Activated effector memory CD4-positive, alpha-beta T cell treated with anti-CD3 and anti-CD28 coated beads, Interleukin-2, amount 50 U/mL, for 16 hours (primary cell): ENCODE data around the gene MED17.

Experiments
- DNase-seq: peaks from one replicate; pipeline ENCODE4 v3.0.0-alpha.2; 2020

MED17 gene

GRCh38 chr11:93849751-93850593 lies 65.9 kb downstream of the MED17 start:
- DNase-seq: no peak

DNA sequence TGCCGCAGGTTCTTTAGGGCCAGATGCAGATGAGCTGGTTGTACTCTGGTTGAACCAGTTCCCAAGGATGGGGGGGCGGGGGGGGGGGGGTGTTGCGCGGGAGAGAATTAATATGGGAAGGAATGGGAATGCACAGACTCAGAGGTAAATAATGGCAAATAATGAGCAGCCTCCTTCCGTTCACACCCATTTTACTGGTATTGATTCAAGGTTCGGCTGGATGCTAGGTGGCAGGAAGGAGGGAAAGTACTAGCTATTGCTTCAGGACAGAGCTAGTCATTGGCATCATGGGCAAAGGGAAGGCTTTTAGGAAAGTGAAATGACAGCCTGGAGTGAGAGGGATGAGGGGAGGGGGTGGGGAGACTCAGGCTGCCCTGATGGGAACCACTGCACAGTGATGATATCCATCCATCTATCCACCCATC lies 66.5 kb downstream of the MED17 start, which contains the start of gene VSTM5:
TSS of gene VSTM5 (minus strand) at position 25 of the 425 bp plus-strand sequence. CDS start 116 bp downstream, outside the sequence.
- DNase-seq: no peak

DNA sequence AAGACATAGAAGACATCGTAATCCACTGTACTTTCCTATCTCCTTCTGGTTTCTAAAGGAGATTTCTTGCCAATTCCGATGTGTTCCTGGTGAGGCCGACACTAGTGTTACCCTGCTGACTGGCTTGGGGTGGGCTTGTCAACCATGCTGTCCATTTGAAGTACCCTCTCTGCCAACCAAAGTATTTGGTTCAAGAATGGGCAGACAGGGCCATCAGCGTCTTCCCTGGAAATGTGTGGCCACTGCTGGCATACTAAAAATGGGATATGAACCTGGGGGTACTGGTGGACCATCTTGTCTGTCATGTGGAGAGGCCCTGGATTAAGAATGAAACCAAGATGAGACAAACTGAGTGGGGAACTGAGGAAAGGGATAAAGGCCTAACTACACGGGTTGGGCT lies 68.2 kb downstream of the MED17 start:
- no peak for DNase-seq

DNA sequence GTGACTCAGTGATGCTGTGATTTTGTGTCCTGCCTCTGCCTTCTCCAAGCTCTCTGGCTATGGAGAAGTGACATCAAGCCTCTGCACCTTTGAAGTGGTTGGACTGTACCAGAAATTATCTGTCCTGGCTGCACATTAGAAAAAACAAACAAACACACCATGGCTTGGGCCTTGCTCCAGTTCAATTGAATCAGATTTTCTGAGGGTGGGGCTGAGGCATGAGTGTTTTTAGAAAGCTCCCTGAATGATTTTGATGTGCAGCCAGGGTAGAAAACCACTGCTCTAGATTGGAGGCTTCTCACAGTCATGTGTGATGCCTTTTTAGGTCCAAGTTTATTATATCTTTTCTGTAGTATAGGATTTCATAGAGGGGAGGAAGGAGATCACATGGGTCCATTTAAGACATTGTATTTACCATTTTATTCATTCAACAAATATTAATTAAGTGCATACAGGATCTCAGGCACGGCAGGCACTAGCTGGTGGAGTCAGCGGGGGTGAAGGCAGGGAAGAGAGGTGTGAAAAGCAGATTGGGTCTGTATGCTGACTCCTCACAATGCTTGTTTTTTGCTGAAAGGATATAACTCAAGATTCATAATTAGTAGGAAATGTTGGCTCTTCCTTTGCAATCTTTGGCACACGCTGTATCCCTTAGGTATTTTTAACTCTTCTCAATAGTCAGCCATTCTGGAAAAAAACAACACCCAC lies 73.5 kb downstream of the MED17 start:
- no peak for DNase-seq

GRCh38 chr11:93858121-93858775 lies 74.2 kb downstream of the MED17 start:
- DNase-seq: no peak

DNA sequence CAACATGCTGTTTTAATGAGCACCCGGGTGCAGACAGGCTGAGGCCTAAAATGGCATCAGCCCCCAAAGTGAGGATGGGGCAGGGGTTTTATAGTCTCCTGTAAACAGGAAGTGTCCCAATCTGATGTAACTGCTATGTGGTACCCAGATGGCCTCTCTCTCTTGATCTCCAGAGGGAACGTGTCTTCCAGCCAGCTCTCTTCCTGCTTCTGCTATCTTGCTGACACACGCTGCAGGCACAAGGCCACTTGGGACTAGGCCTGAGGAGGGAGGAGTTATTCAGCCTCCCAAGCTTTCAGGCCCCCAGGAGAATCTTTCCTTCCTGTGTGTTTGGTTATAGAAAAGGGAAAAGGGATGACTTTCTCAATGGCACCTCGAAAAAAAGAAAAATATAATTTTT lies 77.7 kb downstream of the MED17 start:
- DNase-seq: no peak
